Mononuclear cell (primary cell): ENCODE data around the gene FBXL5. TPM values are rescaled to one million over a fixed set of nuclear protein-coding genes. Genes with fewer than 3 reads are reported as not detected.

ENCODE experiments used
- H3K27me3 ChIP-seq: 2 replicates; pipeline ENCODE4 v1.6.0; 2011; ENCODE audit warnings: low read length, control low read depth; ENCODE audit not compliant: insufficient read depth
- H3K4me1 ChIP-seq: 2 replicates; pipeline ENCODE4 v1.5.1; 2011; ENCODE audit warnings: mild to moderate bottlenecking, low read length, control low read depth; ENCODE audit not compliant: insufficient read depth
- H3K4me3 ChIP-seq: 2 replicates; pipeline ENCODE4 v1.5.1; 2011; ENCODE audit warnings: mild to moderate bottlenecking, low read length, moderate library complexity
- H3K9me3 ChIP-seq: 2 replicates; pipeline ENCODE4 v1.5.1; 2011; ENCODE audit warnings: low read depth, mild to moderate bottlenecking, control low read depth, low read length
- total RNA-seq: library from RNA; depleted of rRNA; stranded (reverse); fragments of >200 nt; gene quantifications from one replicate; pipeline ENCODE4 v1.2.3, GENCODE V29; 2012

FBXL5 gene
- 245 TPM for total RNA-seq

GRCh38 chr4:15655223-15656037, at the start of gene FBXL5:
Gene FBXL5, minus strand, starts transcription at chr4:15655357. Its CDS starts 70 bp downstream, at chr4:15655287.
- peak within 1 kb of the TSS; percentile 80 for H3K4me3 ChIP-seq
- H3K27me3 ChIP-seq: no peaks in the 10 kb centered on the region
- peaks cover 65% of the 10 kb centered on the region for H3K4me1 ChIP-seq
- no peaks in the 10 kb centered on the region for H3K9me3 ChIP-seq

- peaks cover 53% of the 10 kb centered on the region for H3K4me1 ChIP-seq
- H3K27me3 ChIP-seq: no peaks in the 10 kb centered on the region
- no peaks in the 10 kb centered on the region for H3K9me3 ChIP-seq
- H3K4me3 ChIP-seq: peak overlapping the region; percentile 49
Observed at GRCh38 chr4:15704129-15704528, 49.0 kb upstream of the FBXL5 start.

- Histone ChIP-seq H3K4me3 (peak overlapping the region; percentile 49), H3K27me3 (no peaks in the 10 kb centered on the region), H3K4me1 (peaks cover 53% of the 10 kb centered on the region), H3K9me3 (no peaks in the 10 kb centered on the region)
Observed at GRCh38 chr4:15703439-15703838, 48.3 kb upstream of the FBXL5 start.

- H3K4me3 ChIP-seq: peak within 1 kb of the TSS; percentile 49
- no peaks in the 10 kb centered on the region for H3K9me3 ChIP-seq
- H3K27me3 ChIP-seq: no peaks in the 10 kb centered on the region
- peaks cover 53% of the 10 kb centered on the region for H3K4me1 ChIP-seq
Observed at GRCh38 chr4:15702941-15703403, 47.8 kb upstream of the FBXL5 start, which contains the start of gene BST1. Gene BST1, plus strand, starts transcription at chr4:15703065. Its CDS starts 80 bp downstream, at chr4:15703145.

- Histone ChIP-seq H3K4me1 (peaks cover 60% of the 10 kb centered on the region), H3K4me3 (no peak overlapping the region)
Observed at GRCh38 chr4:15696866-15697265, 41.7 kb upstream of the FBXL5 start.

GRCh38 chr4:15695729-15696128, 40.6 kb upstream of the FBXL5 start:
- Histone ChIP-seq H3K27me3 (no peaks in the 10 kb centered on the region), H3K9me3 (no peaks in the 10 kb centered on the region), H3K4me1 (peaks cover 60% of the 10 kb centered on the region), H3K4me3 (no peak overlapping the region)

More at GRCh38 chr4:15696866-15697265, 41.7 kb upstream of the FBXL5 start:
- H3K9me3 ChIP-seq: no peaks in the 10 kb centered on the region
- no peaks in the 10 kb centered on the region for H3K27me3 ChIP-seq

- Histone ChIP-seq H3K9me3 (no peaks in the 10 kb centered on the region), H3K4me1 (peaks cover 60% of the 10 kb centered on the region), H3K4me3 (no peak overlapping the region), H3K27me3 (no peaks in the 10 kb centered on the region)
Observed at GRCh38 chr4:15695240-15695699, 40.1 kb upstream of the FBXL5 start.

GRCh38 chr4:15694431-15694830, 39.3 kb upstream of the FBXL5 start:
- no peak overlapping the region for H3K4me3 ChIP-seq

GRCh38 chr4:15692602-15693001, 37.4 kb upstream of the FBXL5 start:
- no peaks in the 10 kb centered on the region for H3K27me3 ChIP-seq
- H3K4me1 ChIP-seq: peaks cover 69% of the 10 kb centered on the region
- no peaks in the 10 kb centered on the region for H3K9me3 ChIP-seq
- no peak overlapping the region for H3K4me3 ChIP-seq

More at GRCh38 chr4:15694431-15694830, 39.3 kb upstream of the FBXL5 start:
- H3K27me3 ChIP-seq: no peaks in the 10 kb centered on the region
- H3K9me3 ChIP-seq: no peaks in the 10 kb centered on the region
- peaks cover 59% of the 10 kb centered on the region for H3K4me1 ChIP-seq

GRCh38 chr4:15691346-15692135, 36.4 kb upstream of the FBXL5 start:
- H3K27me3 ChIP-seq: no peaks in the 10 kb centered on the region
- peaks cover 60% of the 10 kb centered on the region for H3K4me1 ChIP-seq
- no peaks in the 10 kb centered on the region for H3K9me3 ChIP-seq
- no peak overlapping the region for H3K4me3 ChIP-seq

GRCh38 chr4:15690020-15690809, 35.1 kb upstream of the FBXL5 start:
- peaks cover 54% of the 10 kb centered on the region for H3K4me1 ChIP-seq
- no peak overlapping the region for H3K4me3 ChIP-seq
- no peaks in the 10 kb centered on the region for H3K27me3 ChIP-seq

GRCh38 chr4:15689540-15689939, 34.4 kb upstream of the FBXL5 start:
- H3K9me3 ChIP-seq: no peaks in the 10 kb centered on the region
- no peak overlapping the region for H3K4me3 ChIP-seq
- H3K4me1 ChIP-seq: peaks cover 52% of the 10 kb centered on the region
- no peaks in the 10 kb centered on the region for H3K27me3 ChIP-seq

More at GRCh38 chr4:15690020-15690809, 35.1 kb upstream of the FBXL5 start:
- no peaks in the 10 kb centered on the region for H3K9me3 ChIP-seq

GRCh38 chr4:15688051-15688450, 32.9 kb upstream of the FBXL5 start:
- Histone ChIP-seq H3K4me1 (peaks cover 53% of the 10 kb centered on the region), H3K9me3 (no peaks in the 10 kb centered on the region), H3K4me3 (no peak overlapping the region), H3K27me3 (no peaks in the 10 kb centered on the region)

- no peaks in the 10 kb centered on the region for H3K9me3 ChIP-seq
- no peak overlapping the region for H3K4me3 ChIP-seq
- H3K27me3 ChIP-seq: no peaks in the 10 kb centered on the region
- H3K4me1 ChIP-seq: peaks cover 38% of the 10 kb centered on the region
Observed at GRCh38 chr4:15684498-15684897, 29.3 kb upstream of the FBXL5 start.
